ENCODE results near the gene CDADC1.

The CDADC1 gene

DNA sequence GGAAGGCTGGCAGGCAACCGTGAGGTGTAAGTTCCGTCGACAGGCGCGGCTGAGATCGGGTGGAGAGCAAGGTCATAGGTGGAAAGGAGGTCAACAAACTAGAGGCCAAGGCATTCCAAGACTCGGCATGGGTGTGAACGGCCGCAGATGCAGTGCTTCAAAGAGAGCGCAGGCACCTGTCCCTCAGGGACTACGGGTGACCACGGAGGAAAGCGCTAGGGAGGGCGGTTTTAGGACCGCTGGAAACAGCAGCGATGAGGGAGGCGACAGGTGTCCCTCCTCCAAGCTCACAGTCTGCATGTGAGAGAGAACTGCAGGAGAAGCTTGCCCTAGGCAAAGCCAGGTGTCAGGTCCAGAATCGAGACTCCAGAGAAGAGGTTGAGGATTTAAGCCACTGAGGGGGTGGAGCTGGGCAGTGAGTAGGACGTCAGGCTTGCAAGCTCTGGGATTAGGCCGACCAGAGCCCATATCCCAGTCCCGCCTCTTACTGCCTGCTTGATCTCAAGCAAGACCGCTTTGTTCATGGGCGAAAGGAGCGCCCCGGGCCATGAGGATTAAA, 29.2 kb upstream of the CDADC1 start:
- DNase-seq: peak; percentile 14
- Mint-ChIP-seq H3K27ac (no peak overlapping the region), H3K27me3 (ENCODE audit: low read depth, poor library complexity) (peaks cover 82% of the 10 kb centered on the region), H3K9me3 (peaks cover 12% of the 10 kb centered on the region), H3K36me3 (ENCODE audit: low read depth) (no peaks in the 10 kb centered on the region), H3K4me3 (peak overlapping the region; percentile 76), H3K4me1 (peaks cover 34% of the 10 kb centered on the region)
- TF ChIP-seq CTCF (IDR thresholded peaks at IDR 0.05): no peak

GRCh38 chr13:49219647-49220035, 28.1 kb upstream of the CDADC1 start:
- Mint-ChIP-seq H3K27ac (no peak overlapping the region), H3K9me3 (peaks cover 12% of the 10 kb centered on the region), H3K4me3 (peak overlapping the region; percentile 58), H3K27me3 (ENCODE audit: low read depth, poor library complexity) (peaks cover 92% of the 10 kb centered on the region), H3K36me3 (ENCODE audit: low read depth) (no peaks in the 10 kb centered on the region), H3K4me1 (peaks cover 30% of the 10 kb centered on the region)
- no peak for DNase-seq
- no peak for TF ChIP-seq CTCF (IDR thresholded peaks at IDR 0.05)

DNA sequence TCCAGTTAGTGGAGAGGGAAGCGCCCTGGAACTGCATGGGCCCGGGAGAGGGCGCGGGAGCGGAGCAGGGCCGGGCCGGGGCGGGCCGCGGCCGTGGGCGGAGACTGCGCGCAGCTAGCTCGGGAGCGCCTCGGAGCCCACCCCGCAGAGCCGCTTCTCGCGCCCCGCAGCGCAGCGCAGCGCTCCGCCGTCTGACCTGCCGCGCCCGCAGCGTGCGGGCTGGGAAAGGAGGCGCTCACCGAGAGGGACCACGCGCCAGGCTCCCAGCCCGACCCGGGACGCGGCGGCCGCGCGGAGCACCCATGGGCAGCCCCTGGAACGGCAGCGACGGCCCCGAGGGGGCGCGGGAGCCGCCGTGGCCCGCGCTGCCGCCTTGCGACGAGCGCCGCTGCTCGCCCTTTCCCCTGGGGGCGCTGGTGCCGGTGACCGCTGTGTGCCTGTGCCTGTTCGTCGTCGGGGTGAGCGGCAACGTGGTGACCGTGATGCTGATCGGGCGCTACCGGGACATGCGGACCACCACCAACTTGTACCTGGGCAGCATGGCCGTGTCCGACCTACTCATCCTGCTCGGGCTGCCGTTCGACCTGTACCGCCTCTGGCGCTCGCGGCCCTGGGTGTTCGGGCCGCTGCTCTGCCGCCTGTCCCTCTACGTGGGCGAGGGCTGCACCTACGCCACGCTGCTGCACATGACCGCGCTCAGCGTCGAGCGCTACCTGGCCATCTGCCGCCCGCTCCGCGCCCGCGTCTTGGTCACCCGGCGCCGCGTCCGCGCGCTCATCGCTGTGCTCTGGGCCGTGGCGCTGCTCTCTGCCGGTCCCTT, 27.5 kb upstream of the CDADC1 start, which contains the start of gene MLNR:
MLNR (plus strand) TSS at position 303 of the 820 bp plus-strand sequence; CDS start at position 303, 0 bp downstream.
- peaks cover 98% of the 10 kb centered on the region for H3K27me3 Mint-ChIP-seq (ENCODE audit: low read depth, poor library complexity)
- peak; percentile 1 for TF ChIP-seq CTCF (IDR thresholded peaks at IDR 0.05)
- DNase-seq: peak; percentile 63
- no peaks in the 10 kb centered on the region for H3K36me3 Mint-ChIP-seq (ENCODE audit: low read depth)
- H3K4me1 Mint-ChIP-seq: peaks cover 24% of the 10 kb centered on the region
- H3K4me3 Mint-ChIP-seq: peak within 1 kb of the TSS; percentile 76
- peaks cover 12% of the 10 kb centered on the region for H3K9me3 Mint-ChIP-seq
- no peak within 1 kb of the TSS for H3K27ac Mint-ChIP-seq

DNA sequence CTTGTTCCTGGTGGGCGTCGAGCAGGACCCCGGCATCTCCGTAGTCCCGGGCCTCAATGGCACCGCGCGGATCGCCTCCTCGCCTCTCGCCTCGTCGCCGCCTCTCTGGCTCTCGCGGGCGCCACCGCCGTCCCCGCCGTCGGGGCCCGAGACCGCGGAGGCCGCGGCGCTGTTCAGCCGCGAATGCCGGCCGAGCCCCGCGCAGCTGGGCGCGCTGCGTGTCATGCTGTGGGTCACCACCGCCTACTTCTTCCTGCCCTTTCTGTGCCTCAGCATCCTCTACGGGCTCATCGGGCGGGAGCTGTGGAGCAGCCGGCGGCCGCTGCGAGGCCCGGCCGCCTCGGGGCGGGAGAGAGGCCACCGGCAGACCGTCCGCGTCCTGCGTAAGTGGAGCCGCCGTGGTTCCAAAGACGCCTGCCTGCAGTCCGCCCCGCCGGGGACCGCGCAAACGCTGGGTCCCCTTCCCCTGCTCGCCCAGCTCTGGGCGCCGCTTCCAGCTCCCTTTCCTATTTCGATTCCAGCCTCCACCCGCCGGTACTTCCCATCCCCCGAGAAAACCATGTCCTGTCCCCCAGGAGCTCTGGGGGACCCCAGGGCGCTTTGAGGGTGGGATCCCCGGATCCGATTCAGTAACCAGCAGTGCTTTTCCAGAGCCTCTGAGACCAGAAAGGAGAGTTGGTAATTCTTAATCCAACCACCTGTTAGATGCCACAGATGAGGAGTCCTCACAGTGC, 26.7 kb upstream of the CDADC1 start:
- DNase-seq: peak; percentile 34
- Mint-ChIP-seq H3K9me3 (peaks cover 12% of the 10 kb centered on the region), H3K27me3 (ENCODE audit: low read depth, poor library complexity) (peaks cover 97% of the 10 kb centered on the region), H3K36me3 (ENCODE audit: low read depth) (no peaks in the 10 kb centered on the region), H3K27ac (no peak overlapping the region), H3K4me1 (peaks cover 23% of the 10 kb centered on the region), H3K4me3 (peak overlapping the region; percentile 74)
- no peak for TF ChIP-seq CTCF (IDR thresholded peaks at IDR 0.05)

- DNase-seq: no peak
- no peaks in the 10 kb centered on the region for H3K36me3 Mint-ChIP-seq (ENCODE audit: low read depth)
- H3K4me3 Mint-ChIP-seq: peak overlapping the region; percentile 74
- H3K27me3 Mint-ChIP-seq (ENCODE audit: low read depth, poor library complexity): peaks cover 94% of the 10 kb centered on the region
- no peak overlapping the region for H3K27ac Mint-ChIP-seq
- no peak for TF ChIP-seq CTCF (IDR thresholded peaks at IDR 0.05)
- peaks cover 23% of the 10 kb centered on the region for H3K4me1 Mint-ChIP-seq
- H3K9me3 Mint-ChIP-seq: peaks cover 12% of the 10 kb centered on the region
Measured at GRCh38 chr13:49221590-49221965, 26.1 kb upstream of the CDADC1 start.

All from nephron progenitor cell (in vitro differentiated cells).